Skeletal muscle satellite cell (primary cell): Measurements from ENCODE around the gene SGCG.
"Not testable (repeated sequence)": the region's sequence is repeated elsewhere in the genome, so short reads cannot be mapped to it uniquely, and the experiment has no call there.

Experiments
- H3K27me3 ChIP-seq: 2 replicates; pipeline ENCODE4 v1.7.0; 2013; ENCODE audit warnings: low read length; ENCODE audit not compliant: control insufficient read depth, insufficient read depth
- H3K36me3 ChIP-seq: 2 replicates; pipeline ENCODE4 v1.7.0; 2013; ENCODE audit warnings: mild to moderate bottlenecking, control low read depth, low read length; ENCODE audit not compliant: insufficient read depth
- H3K4me1 ChIP-seq: 2 replicates; pipeline ENCODE4 v1.7.0; 2013; ENCODE audit warnings: low read length; ENCODE audit not compliant: control insufficient read depth, insufficient read depth
- H3K4me2 ChIP-seq: 2 replicates; pipeline ENCODE4 v1.7.0; 2013; ENCODE audit warnings: mild to moderate bottlenecking, low read length
- H3K4me3 ChIP-seq: 2 replicates; pipeline ENCODE4 v1.7.0; 2013; ENCODE audit warnings: low read length
- H3K9ac ChIP-seq: 2 replicates; pipeline ENCODE4 v1.7.0; 2013; ENCODE audit warnings: mild to moderate bottlenecking, low read depth, low read length, moderate library complexity
- H3K9me3 ChIP-seq: replicated peaks from 2 replicates; pipeline ENCODE4 v1.7.0; 2013; ENCODE audit warnings: mild to moderate bottlenecking, control low read depth, low read length

Gene SGCG

DNA sequence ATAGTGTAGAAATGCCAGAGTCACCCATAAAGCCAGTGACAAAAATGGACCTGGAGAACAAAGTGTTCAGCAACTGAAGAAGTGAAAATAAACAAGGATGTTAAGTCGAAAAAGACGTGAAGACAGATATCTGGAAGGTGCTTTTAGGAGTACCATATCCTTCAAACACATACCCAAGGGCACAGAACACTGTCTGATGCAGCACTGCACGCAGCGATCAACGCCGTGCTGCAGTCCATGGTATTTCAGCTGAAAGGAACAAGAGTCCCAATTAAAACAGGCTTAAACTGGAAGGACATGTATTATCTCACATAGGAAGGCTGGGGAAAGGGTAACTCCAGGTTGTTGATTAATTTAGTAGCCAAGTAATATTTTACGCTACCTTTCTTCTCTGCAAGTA lies 108.2 kb downstream of the SGCG start:
- no peaks in the 10 kb centered on the region for H3K9me3 ChIP-seq
- no peak overlapping the region for H3K4me2 ChIP-seq
- no peaks in the 10 kb centered on the region for H3K27me3 ChIP-seq
- no peaks in the 10 kb centered on the region for H3K36me3 ChIP-seq
- no peak overlapping the region for H3K4me3 ChIP-seq
- no peak overlapping the region for H3K9ac ChIP-seq
- H3K4me1 ChIP-seq = peaks cover 33% of the 10 kb centered on the region

- H3K4me1 ChIP-seq = peaks cover 33% of the 10 kb centered on the region
- H3K4me3 ChIP-seq = no peak overlapping the region
- H3K4me2 ChIP-seq = no peak overlapping the region
- H3K9ac ChIP-seq = no peak overlapping the region
- H3K27me3 ChIP-seq = no peaks in the 10 kb centered on the region
- H3K36me3 ChIP-seq = no peaks in the 10 kb centered on the region
- no peaks in the 10 kb centered on the region for H3K9me3 ChIP-seq
These were observed 109.2 kb downstream of the SGCG start for GRCh38 chr13:23289917-23290357.

GRCh38 chr13:23292586-23292985 lies 111.8 kb downstream of the SGCG start:
- H3K9ac ChIP-seq = no peak overlapping the region
- H3K4me2 ChIP-seq = no peak overlapping the region
- no peaks in the 10 kb centered on the region for H3K27me3 ChIP-seq
- H3K4me3 ChIP-seq = no peak overlapping the region
- no peaks in the 10 kb centered on the region for H3K9me3 ChIP-seq
- H3K36me3 ChIP-seq = no peaks in the 10 kb centered on the region
- H3K4me1 ChIP-seq = peaks cover 33% of the 10 kb centered on the region

- peaks cover 11% of the 10 kb centered on the region for H3K4me1 ChIP-seq
- H3K4me2 ChIP-seq, H3K36me3 ChIP-seq, H3K4me3 ChIP-seq, H3K9ac ChIP-seq, H3K9me3 ChIP-seq, H3K27me3 ChIP-seq: not testable (repeated sequence)
These were observed 134.1 kb downstream of the SGCG start for GRCh38 chr13:23314837-23315236.

GRCh38 chr13:23319883-23320224 lies 139.1 kb downstream of the SGCG start:
- Histone ChIP-seq H3K9ac (peak overlapping the region; percentile 74), H3K9me3 (no peaks in the 10 kb centered on the region), H3K4me2 (peak overlapping the region; percentile 63), H3K27me3 (no peaks in the 10 kb centered on the region), H3K36me3 (no peaks in the 10 kb centered on the region), H3K4me1 (peaks cover 58% of the 10 kb centered on the region), H3K4me3 (no peak overlapping the region)

GRCh38 chr13:23320926-23321534 lies 140.3 kb downstream of the SGCG start:
- peak overlapping the region; percentile 81 for H3K4me2 ChIP-seq
- no peaks in the 10 kb centered on the region for H3K9me3 ChIP-seq
- H3K27me3 ChIP-seq = no peaks in the 10 kb centered on the region
- peak overlapping the region; percentile 1 for H3K4me3 ChIP-seq
- H3K36me3 ChIP-seq = no peaks in the 10 kb centered on the region
- peak overlapping the region; percentile 74 for H3K9ac ChIP-seq
- peaks cover 66% of the 10 kb centered on the region for H3K4me1 ChIP-seq

- H3K27me3 ChIP-seq = no peaks in the 10 kb centered on the region
- H3K9me3 ChIP-seq = no peaks in the 10 kb centered on the region
- no peaks in the 10 kb centered on the region for H3K36me3 ChIP-seq
- peak overlapping the region; percentile 81 for H3K4me2 ChIP-seq
- H3K9ac ChIP-seq = peak overlapping the region; percentile 85
- peaks cover 66% of the 10 kb centered on the region for H3K4me1 ChIP-seq
- peak overlapping the region; percentile 62 for H3K4me3 ChIP-seq
These were observed 140.9 kb downstream of the SGCG start for GRCh38 chr13:23321535-23322241.

GRCh38 chr13:23322353-23323336 lies 141.9 kb downstream of the SGCG start:
- no peaks in the 10 kb centered on the region for H3K36me3 ChIP-seq
- H3K4me1 ChIP-seq = peaks cover 66% of the 10 kb centered on the region
- no peaks in the 10 kb centered on the region for H3K9me3 ChIP-seq
- peak overlapping the region; percentile 49 for H3K4me3 ChIP-seq
- no peaks in the 10 kb centered on the region for H3K27me3 ChIP-seq
- H3K9ac ChIP-seq = peak overlapping the region; percentile 85
- H3K4me2 ChIP-seq = peak overlapping the region; percentile 81

DNA sequence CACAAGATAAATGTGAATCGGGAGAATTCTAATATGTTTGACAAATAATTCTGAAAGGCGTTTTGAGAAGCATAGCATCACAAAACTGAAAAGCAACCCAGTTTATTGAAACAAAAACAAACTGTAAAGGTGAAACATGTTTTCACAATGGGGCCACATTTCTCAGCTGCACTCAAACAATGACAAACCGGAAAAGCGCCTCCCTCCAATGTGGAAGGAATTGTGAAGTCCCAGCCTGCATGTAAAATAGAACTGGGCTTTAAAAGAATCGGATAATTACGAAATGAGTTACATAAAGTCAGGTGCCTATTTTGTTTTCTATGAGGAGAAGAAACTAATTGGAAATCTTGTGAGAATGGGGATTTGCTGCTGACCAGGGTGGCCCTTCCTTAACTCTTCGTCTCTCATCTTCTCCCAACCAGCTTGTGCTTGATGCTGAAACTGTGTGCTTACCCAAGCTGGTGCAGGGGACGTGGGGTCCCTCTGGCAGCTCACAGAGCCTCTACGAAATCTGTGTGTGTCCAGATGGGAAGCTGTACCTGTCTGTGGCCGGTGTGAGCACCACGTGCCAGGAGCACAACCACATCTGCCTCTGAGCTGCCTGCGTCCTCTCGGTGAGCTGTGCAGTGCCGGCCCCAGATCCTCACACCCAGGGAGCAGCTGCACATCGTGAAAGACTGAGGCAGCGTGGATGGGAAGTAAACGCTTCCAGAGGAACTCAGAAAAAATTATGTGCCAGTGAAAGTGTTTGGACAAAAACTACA lies 143.3 kb downstream of the SGCG start:
- Histone ChIP-seq H3K9ac (peak overlapping the region; percentile 31), H3K9me3 (no peaks in the 10 kb centered on the region), H3K4me3 (peak overlapping the region; percentile 1), H3K4me1 (peaks cover 63% of the 10 kb centered on the region), H3K36me3 (no peaks in the 10 kb centered on the region), H3K4me2 (peak overlapping the region; percentile 59), H3K27me3 (no peaks in the 10 kb centered on the region)

DNA sequence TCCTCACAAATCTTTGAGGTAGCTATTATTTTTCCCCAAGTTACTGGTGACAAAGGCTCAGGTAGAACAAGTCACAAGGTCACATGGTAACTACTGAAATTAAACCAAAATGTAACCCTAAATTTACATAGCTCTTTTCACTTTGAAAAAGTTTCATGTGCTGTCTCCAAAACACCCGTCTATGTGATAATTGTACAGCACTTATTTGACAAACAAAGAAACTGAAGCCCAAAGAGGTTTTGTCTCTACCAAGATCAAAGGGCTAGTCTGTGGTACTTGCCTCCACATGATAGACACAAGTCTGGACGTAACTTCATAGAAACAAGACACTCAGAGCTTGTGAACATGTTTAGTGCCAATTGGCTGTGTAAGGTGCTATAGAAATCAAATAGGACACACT lies 144.4 kb downstream of the SGCG start:
- no peak overlapping the region for H3K9ac ChIP-seq
- H3K4me3 ChIP-seq = no peak overlapping the region
- peaks cover 52% of the 10 kb centered on the region for H3K4me1 ChIP-seq

GRCh38 chr13:23330356-23330755 lies 149.6 kb downstream of the SGCG start:
- Histone ChIP-seq H3K4me3 (no peak overlapping the region), H3K9ac (no peak overlapping the region), H3K4me1 (peaks cover 3% of the 10 kb centered on the region), H3K36me3 (peaks cover 41% of the 10 kb centered on the region), H3K9me3 (no peaks in the 10 kb centered on the region), H3K27me3 (no peaks in the 10 kb centered on the region), H3K4me2 (no peak overlapping the region)

More for the DNA sequence above, 144.4 kb downstream of the SGCG start:
- Histone ChIP-seq H3K4me2 (no peak overlapping the region), H3K9me3 (no peaks in the 10 kb centered on the region), H3K36me3 (no peaks in the 10 kb centered on the region), H3K27me3 (no peaks in the 10 kb centered on the region)
